Spleen (tissue), 7 donors: ENCODE results near the gene DCAF15.

ENCODE experiments used
- CTCF ChIP-seq, 11 experiments: fragments of 200-600 bp in 7 of 11; fragments of 450-650 bp in 4 of 11; sonication (generic) in 4 of 11; IDR thresholded peaks in 8 of 11; conservative IDR thresholded peaks in 3 of 11; 1 replicate in 7 of 11; 2 replicates in 4 of 11; pipeline versions ENCODE4 v1.4.0 to v1.8.0; 2016 to 2021; ENCODE audit warnings: antibody characterized with exemption in 11 of 11, inconsistent platforms in 4 of 11, mild to moderate bottlenecking in 1 of 11
- POLR2A ChIP-seq, 3 donors: fragments of 450-650 bp; IDR thresholded peaks; one replicate each; pipeline ENCODE4 v1.5.1; 2017; ENCODE audit warnings: antibody characterized with exemption in 3 of 3, mild to moderate bottlenecking in 1 of 3
- donor health status: DM: no; HTN: no; CAD: no; lungs with moderate emphysema.
- donor health status: DM: no; HTN: no; CAD: no.
- donor health status: DM: no; HTN: no; CAD: no.

- no peak for TF ChIP-seq CTCF (IDR thresholded peaks at IDR 0.05 in 8 of 11, conservative IDR thresholded peaks at IDR 0.05 in 3 of 11)
- TF ChIP-seq POLR2A (IDR thresholded peaks at IDR 0.05) = no peak
These were observed 30.5 kb downstream of the DCAF15 start for GRCh38 chr19:13982773-13983172.
